GM23248 (cell line): ENCODE data around the gene RIPPLY1. TPM values are rescaled to one million over a fixed set of nuclear protein-coding genes. Genes with fewer than 3 reads are reported as not detected.

Source experiments
- DNase-seq: peaks from one replicate; pipeline ENCODE4 v3.0.0-alpha.2; 2015
- H2AFZ ChIP-seq: fragments of 200-600 bp; sonication (generic); 2 replicates; pipeline ENCODE4 v1.6.1; 2016; ENCODE audit warnings: antibody characterized with exemption
- H3F3A ChIP-seq: fragments of 200-600 bp; sonication (generic); 2 replicates; pipeline ENCODE4 v1.6.1; 2016; ENCODE audit warnings: mild to moderate bottlenecking, antibody characterized with exemption, mixed run types; ENCODE audit not compliant: insufficient read depth
- H3K27ac ChIP-seq: fragments of 200-600 bp; sonication (generic); 2 replicates; pipeline ENCODE4 v1.5.1; 2016; ENCODE audit warnings: mild to moderate bottlenecking
- H3K27me3 ChIP-seq: fragments of 200-600 bp; sonication (generic); replicated peaks from 2 replicates; pipeline ENCODE4 v1.6.1; 2016; ENCODE audit warnings: mild to moderate bottlenecking; ENCODE audit not compliant: insufficient read depth
- H3K36me3 ChIP-seq: fragments of 200-600 bp; sonication (generic); 2 replicates; pipeline ENCODE4 v1.6.1; 2016; ENCODE audit warnings: low read depth, mild to moderate bottlenecking
- H3K4me1 ChIP-seq: fragments of 200-600 bp; sonication (generic); 2 replicates; pipeline ENCODE4 v1.6.1; 2016; ENCODE audit warnings: mild to moderate bottlenecking; ENCODE audit not compliant: insufficient read depth
- H3K4me2 ChIP-seq: fragments of 200-600 bp; sonication (generic); one replicate; pipeline ENCODE4 v1.6.1; 2016; ENCODE audit warnings: mild to moderate bottlenecking; ENCODE audit not compliant: unreplicated experiment
- H3K4me3 ChIP-seq: fragments of 200-600 bp; sonication (generic); 2 replicates; pipeline ENCODE4 v1.5.1; 2016; ENCODE audit warnings: mild to moderate bottlenecking
- H3K79me2 ChIP-seq: fragments of 200-600 bp; sonication (generic); 2 replicates; pipeline ENCODE4 v1.6.1; 2016; ENCODE audit warnings: mild to moderate bottlenecking; ENCODE audit not compliant: insufficient read depth
- H3K9ac ChIP-seq: fragments of 200-600 bp; sonication (generic); 2 replicates; pipeline ENCODE4 v1.6.1; 2016; ENCODE audit warnings: mild to moderate bottlenecking
- H3K9me2 ChIP-seq: fragments of 200-600 bp; sonication (generic); 2 replicates; pipeline ENCODE4 v1.6.1; 2016; ENCODE audit warnings: mixed run types, mild to moderate bottlenecking, moderate library complexity; ENCODE audit not compliant: insufficient read depth
- H3K9me3 ChIP-seq: fragments of 200-600 bp; sonication (generic); one replicate; pipeline ENCODE4 v1.6.1; 2017; ENCODE audit warnings: low read depth
- H4K20me1 ChIP-seq: fragments of 200-600 bp; sonication (generic); 2 replicates; pipeline ENCODE4 v1.6.0; 2016; ENCODE audit not compliant: insufficient read depth
- EZH2 ChIP-seq: fragments of 200-600 bp; sonication (generic); IDR thresholded peaks from 2 replicates; pipeline ENCODE4 v1.6.1; 2018; ENCODE audit warnings: antibody characterized with exemption, mild to moderate bottlenecking; ENCODE audit not compliant: insufficient read depth, poor library complexity, severe bottlenecking
- EZH2phosphoT487 ChIP-seq: fragments of 200-600 bp; sonication (generic); IDR thresholded peaks from 2 replicates; pipeline ENCODE4 v1.6.1; 2018; ENCODE audit warnings: antibody characterized with exemption, moderate library complexity, mild to moderate bottlenecking, low read depth; ENCODE audit not compliant: insufficient read depth
- whole genome bisulfite sequencing, 2 experiments: methylation state at CpG; one replicate each; pipeline ENCODE4 v1.1.6; 2015 to 2017; ENCODE audit warnings: low lambda C conversion rate in 2 of 2, low coverage in 1 of 2; ENCODE audit errors: missing lambda C conversion rate in 2 of 2; 5-methylcytosine and 5-hydroxymethylcytosine counted together
- in situ Hi-C: fragments of 300-500 bp; cut with MboI; formaldehyde crosslinking; loops from 2 replicates; pipeline ENCODE4 v1.15.0; 2020
- polyA plus RNA-seq: library from polyadenylated mRNA; unstranded; fragments of >200 nt; fragmentation: Nextera tagmentation; extraction: Ambion mirVana; gene quantifications from 2 replicates; pipeline ENCODE4 v1.2.1, GENCODE V29; 2016
- total RNA-seq: library from RNA; depleted of rRNA; stranded (reverse); fragments of >200 nt; shearing (Covaris generic); gene quantifications from 2 replicates; pipeline ENCODE4 v1.2.3, GENCODE V29; 2014

RIPPLY1 gene
- total and polyA plus RNA-seq, 2 experiments from 2014 or later: not detected

DNA sequence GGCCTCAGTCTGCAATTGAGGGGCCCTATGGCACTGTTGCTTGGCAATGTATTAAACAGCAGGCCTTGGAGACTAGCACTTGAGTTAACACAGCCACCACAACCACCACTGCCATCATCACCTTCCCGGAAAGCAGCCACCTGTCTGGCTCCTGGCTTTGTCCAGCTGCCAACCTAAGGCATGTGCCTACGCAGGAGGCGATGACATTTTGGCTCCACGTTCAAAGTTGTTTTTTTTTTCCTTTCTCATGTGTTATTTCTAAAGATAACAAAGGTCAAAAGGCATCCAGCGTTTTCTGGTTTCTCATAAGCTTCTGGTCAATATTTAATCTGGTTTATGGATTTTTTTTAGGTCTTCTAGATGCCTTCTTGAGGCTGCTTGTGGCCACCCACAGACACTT, 24.6 kb upstream of the RIPPLY1 start:
- Histone ChIP-seq H3F3A (no peaks in the 10 kb centered on the region), H3K9me2 (no peaks in the 10 kb centered on the region), H3K79me2 (no peaks in the 10 kb centered on the region), H3K36me3 (no peaks in the 10 kb centered on the region), H3K9ac (no peak overlapping the region), H3K4me1 (peaks cover 2% of the 10 kb centered on the region; the same call in 1 of the 2 replicates), H2AFZ (no peak overlapping the region), H3K9me3 (no peaks in the 10 kb centered on the region), H3K4me2 (no peak overlapping the region), H3K27ac (no peak overlapping the region), H4K20me1 (no peaks in the 10 kb centered on the region), H3K27me3 (no peaks in the 10 kb centered on the region), H3K4me3 (no peak overlapping the region)
- 92 to 97% methylated on average over 5 of the region's 5 CpGs for WGBS, 2 experiments
- TF ChIP-seq EZH2 (no peak), EZH2phosphoT487 (no peak)
- no peak for DNase-seq
- in situ Hi-C loops: no loop called here

DNA sequence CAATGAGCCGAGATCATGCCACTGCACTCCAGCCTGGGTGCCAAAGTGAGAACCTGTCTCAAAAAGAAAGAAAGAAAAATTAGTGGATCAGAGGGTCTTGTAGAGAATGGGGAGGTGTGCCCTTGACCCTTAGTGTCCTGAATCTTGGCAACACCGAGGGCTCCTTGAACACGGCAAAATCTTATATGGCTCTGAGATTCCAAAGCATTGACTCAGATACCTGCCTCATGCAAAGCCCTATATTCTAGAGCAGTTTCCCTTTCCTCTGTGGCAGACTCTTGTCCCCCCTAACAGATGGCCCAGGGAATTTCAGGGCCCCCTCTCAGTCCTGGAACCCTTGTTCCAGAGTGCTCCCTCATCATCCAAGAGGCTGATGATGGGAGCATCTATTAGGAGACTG, 23.9 kb upstream of the RIPPLY1 start:
- H2AFZ ChIP-seq: no peak overlapping the region
- H3K4me2 ChIP-seq: no peak overlapping the region
- no peaks in the 10 kb centered on the region for H3K9me3 ChIP-seq
- WGBS, 2 experiments: 95% methylated on average over 2 to 3 of the region's 3 CpGs
- H3K36me3 ChIP-seq: no peaks in the 10 kb centered on the region
- no peaks in the 10 kb centered on the region for H3K27me3 ChIP-seq
- TF ChIP-seq EZH2phosphoT487 (no peak), EZH2 (no peak)
- no peaks in the 10 kb centered on the region for H4K20me1 ChIP-seq
- H3K79me2 ChIP-seq: no peaks in the 10 kb centered on the region
- no peaks in the 10 kb centered on the region; the same call in 1 of the 2 replicates for H3K4me1 ChIP-seq
- H3K4me3 ChIP-seq: no peak overlapping the region
- H3K27ac ChIP-seq: no peak overlapping the region
- no peaks in the 10 kb centered on the region for H3K9me2 ChIP-seq
- H3K9ac ChIP-seq: no peak overlapping the region
- in situ Hi-C loops: no loop called here
- DNase-seq: no peak
- H3F3A ChIP-seq: no peaks in the 10 kb centered on the region

DNA sequence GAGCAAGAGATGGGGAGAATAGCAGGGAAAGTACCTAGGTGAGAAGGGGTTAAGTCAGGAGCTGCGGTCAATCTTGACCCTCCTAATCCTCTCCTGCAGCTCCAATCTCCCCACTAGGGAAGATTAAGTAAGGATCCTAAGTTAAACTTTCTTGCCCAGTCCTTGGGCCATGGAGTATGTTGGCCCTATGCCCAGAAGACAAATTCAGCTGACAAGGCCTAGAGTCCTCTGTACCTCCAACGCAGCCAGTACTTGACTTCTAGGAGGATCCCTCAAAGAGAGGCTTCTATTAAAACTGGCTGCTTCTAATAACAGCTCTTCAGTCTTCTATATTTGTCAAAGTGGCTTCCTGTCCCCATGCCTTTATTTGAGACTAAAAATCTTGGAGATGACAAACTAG, 18.5 kb upstream of the RIPPLY1 start:
- H3K36me3 ChIP-seq: no peaks in the 10 kb centered on the region
- H3F3A ChIP-seq: no peaks in the 10 kb centered on the region
- no peak for DNase-seq
- no peak overlapping the region for H3K4me2 ChIP-seq
- in situ Hi-C loops: no loop called here
- H4K20me1 ChIP-seq: no peaks in the 10 kb centered on the region
- H3K4me3 ChIP-seq: no peak overlapping the region
- TF ChIP-seq EZH2phosphoT487 (no peak), EZH2 (no peak)
- H3K9ac ChIP-seq: no peak overlapping the region
- H3K27me3 ChIP-seq: no peaks in the 10 kb centered on the region
- no peak overlapping the region for H2AFZ ChIP-seq
- H3K9me3 ChIP-seq: no peaks in the 10 kb centered on the region
- 41 to 57% methylated on average over 2 of the region's 2 CpGs for WGBS, 2 experiments
- 0 out of 2 replicates have a peak, but pooled peaks cover 4% of the 10 kb centered on the region for H3K4me1 ChIP-seq
- H3K9me2 ChIP-seq: no peaks in the 10 kb centered on the region
- H3K79me2 ChIP-seq: no peaks in the 10 kb centered on the region
- H3K27ac ChIP-seq: no peak overlapping the region

DNA sequence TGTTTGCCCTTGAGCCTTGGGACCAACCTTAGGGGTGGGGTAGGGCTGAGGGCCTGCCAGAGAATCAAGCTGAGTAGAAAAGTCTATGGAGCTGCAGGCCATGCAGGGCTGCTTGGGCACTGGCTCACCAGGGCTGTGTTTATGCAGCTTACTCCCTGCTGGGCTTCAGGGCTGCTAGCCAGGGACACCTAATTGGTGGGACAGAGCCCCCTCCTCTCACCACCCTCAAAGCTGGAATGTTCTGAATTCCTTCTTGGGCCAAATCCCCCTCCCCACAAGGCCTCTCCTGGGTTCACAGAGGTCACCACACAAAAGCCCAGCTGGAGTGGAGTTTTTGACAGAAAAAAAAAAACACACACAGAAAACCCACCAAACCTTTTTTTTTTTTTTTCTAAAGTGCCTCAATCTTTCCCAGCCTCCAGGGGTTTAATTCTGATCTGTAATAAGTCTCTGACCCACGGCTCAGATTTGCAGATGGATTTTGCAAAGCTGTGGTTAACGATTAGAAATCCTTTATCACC, 16.9 kb upstream of the RIPPLY1 start, which contains the start of gene CLDN2:
TSS of gene CLDN2 (plus strand) at position 471 of the 521 bp plus-strand sequence. CDS start 7,827 bp downstream, outside the sequence.
- H3K4me2 ChIP-seq: no peak within 1 kb of the TSS
- no peaks in the 10 kb centered on the region for H4K20me1 ChIP-seq
- no peaks in the 10 kb centered on the region for H3K9me2 ChIP-seq
- no peaks in the 10 kb centered on the region for H3F3A ChIP-seq
- no peaks in the 10 kb centered on the region for H3K9me3 ChIP-seq
- H3K4me3 ChIP-seq: no peak within 1 kb of the TSS
- whole genome bisulfite sequencing, 2 experiments: 41 to 71% methylated on average over 1 to 2 of the region's 2 CpGs
- H3K79me2 ChIP-seq: no peaks in the 10 kb centered on the region
- H3K27ac ChIP-seq: no peak within 1 kb of the TSS
- no peak within 1 kb of the TSS for H3K9ac ChIP-seq
- no peak for DNase-seq
- in situ Hi-C loops: no loop called here
- H3K4me1 ChIP-seq: 0 out of 2 replicates have a peak, but pooled peaks cover 4% of the 10 kb centered on the region
- no peaks in the 10 kb centered on the region for H3K27me3 ChIP-seq
- no peaks in the 10 kb centered on the region for H3K36me3 ChIP-seq
- TF ChIP-seq EZH2phosphoT487 (no peak), EZH2 (no peak)
- no peak within 1 kb of the TSS for H2AFZ ChIP-seq
